GM12872 (cell line): ENCODE data around the gene FOXI1.

Source experiments
- TF ChIP-seq, protein P1 (sequence below): IDR thresholded peaks from 3 replicates; pipeline ENCODE4 v1.5.1; 2011; ENCODE audit warnings: low read depth, mild to moderate bottlenecking, low read length, moderate library complexity; ENCODE audit not compliant: insufficient read depth

FOXI1 gene

DNA sequence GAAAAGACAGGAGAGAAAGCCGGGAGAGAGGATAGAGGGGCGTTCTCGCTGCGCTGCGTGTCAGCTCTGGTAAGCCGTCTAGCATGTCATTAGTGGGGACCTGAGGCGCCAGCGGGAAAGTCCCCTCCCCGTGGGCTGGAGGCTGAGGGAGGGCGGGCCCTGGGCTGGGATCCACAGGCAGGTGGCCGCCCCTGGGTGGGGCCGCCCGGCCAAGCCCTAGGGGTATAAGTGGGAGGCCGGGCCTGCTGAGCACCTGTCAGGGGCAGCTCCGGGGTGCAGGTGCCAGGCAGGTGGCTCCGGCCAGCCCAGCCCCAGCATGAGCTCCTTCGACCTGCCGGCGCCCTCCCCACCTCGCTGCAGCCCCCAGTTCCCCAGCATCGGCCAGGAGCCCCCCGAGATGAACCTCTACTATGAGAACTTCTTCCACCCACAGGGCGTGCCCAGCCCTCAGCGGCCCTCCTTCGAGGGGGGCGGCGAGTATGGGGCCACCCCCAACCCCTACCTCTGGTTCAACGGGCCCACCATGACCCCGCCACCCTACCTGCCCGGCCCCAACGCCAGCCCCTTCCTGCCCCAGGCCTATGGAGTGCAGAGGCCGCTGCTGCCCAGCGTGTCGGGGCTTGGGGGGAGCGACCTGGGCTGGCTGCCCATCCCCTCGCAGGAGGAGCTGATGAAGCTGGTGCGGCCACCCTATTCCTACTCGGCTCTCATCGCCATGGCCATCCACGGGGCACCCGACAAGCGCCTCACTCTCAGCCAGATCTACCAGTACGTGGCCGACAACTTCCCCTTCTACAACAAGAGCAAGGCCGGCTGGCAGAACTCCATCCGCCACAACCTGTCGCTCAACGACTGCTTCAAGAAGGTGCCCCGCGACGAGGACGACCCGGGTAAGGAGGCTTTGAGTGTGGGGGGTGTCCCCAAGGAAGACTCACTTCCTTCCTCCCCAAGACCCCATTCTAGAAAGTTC is at the start of gene FOXI1:
FOXI1 (plus strand) TSS at position 256 of the 970 bp plus-strand sequence; CDS start at position 317, 61 bp downstream.
- TF ChIP-seq, protein P1, sequence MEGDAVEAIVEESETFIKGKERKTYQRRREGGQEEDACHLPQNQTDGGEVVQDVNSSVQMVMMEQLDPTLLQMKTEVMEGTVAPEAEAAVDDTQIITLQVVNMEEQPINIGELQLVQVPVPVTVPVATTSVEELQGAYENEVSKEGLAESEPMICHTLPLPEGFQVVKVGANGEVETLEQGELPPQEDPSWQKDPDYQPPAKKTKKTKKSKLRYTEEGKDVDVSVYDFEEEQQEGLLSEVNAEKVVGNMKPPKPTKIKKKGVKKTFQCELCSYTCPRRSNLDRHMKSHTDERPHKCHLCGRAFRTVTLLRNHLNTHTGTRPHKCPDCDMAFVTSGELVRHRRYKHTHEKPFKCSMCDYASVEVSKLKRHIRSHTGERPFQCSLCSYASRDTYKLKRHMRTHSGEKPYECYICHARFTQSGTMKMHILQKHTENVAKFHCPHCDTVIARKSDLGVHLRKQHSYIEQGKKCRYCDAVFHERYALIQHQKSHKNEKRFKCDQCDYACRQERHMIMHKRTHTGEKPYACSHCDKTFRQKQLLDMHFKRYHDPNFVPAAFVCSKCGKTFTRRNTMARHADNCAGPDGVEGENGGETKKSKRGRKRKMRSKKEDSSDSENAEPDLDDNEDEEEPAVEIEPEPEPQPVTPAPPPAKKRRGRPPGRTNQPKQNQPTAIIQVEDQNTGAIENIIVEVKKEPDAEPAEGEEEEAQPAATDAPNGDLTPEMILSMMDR = no peak

DNA sequence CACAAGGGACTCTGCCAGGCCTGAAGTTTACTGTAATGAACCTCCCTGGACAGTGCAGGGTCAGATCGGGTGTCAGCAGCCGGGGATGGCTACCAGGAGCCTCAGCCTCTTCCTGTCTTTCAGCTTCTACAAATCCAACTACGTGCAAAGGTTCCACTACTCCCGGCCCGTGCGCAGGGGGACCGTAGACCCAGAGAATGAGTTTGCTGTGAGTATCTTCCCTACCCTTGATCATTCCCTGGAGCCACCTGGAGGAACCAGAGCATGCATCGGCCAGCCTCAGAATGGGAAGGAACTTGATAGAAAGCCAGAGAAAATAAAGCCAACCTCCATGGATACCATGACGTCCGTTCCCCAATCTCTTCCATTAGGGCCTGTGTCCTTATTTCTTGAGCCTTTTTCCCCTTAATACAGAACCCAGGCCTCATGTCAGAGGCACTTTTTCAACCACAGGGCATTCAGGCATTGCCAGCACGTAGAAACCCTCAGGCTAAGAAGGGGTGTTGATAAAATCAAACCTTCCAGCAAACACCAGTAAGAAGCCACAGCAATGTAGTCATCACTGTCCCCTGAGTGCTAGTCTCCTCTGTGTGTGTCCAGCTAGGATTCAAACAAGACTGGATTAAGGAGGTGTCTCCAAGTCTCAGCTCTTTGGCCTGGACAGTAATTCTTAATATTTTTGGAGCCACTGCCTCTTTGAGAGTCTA is 49.0 kb upstream of the FOXI1 start:
- TF ChIP-seq, protein P1 = no peak

DNA sequence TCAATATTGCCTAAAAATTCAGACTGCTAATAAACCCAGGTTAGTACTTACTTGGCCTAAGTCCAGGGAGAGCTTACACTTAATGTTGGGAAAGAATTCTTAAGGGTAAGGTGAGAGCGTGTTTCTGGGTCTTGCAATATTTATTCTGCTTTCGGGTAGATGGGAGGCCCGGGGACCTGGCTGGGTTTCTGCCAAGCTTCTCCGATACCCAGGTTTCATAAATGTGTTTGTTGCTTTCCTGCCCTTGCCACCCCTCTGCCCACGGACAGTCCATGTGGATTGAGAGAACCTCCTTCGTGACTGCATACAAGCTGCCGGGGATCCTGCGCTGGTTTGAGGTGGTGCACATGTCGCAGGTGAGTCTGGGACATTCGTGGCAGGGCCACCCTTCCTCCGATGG is 48.4 kb upstream of the FOXI1 start:
- TF ChIP-seq, protein P1 = no peak

DNA sequence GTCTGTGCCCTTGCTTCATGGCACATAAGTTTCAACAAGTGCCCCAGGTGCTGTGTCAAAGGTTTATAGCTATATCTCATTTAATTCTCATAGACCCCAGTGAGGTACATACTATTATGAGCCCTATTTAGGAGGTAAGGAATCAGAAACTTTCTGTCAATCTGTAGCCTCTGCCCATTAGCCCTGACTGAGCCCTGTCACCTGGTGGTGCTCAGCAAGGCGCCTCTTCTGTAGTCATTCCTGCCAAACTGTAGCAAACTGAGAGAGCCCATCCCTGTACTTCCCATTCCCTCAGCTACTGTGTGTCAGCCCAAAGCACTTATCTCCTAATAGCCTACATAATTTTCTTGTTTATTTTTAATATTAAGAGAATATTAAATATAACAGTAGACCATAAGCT is 46.5 kb upstream of the FOXI1 start:
- TF ChIP-seq, protein P1 = no peak

DNA sequence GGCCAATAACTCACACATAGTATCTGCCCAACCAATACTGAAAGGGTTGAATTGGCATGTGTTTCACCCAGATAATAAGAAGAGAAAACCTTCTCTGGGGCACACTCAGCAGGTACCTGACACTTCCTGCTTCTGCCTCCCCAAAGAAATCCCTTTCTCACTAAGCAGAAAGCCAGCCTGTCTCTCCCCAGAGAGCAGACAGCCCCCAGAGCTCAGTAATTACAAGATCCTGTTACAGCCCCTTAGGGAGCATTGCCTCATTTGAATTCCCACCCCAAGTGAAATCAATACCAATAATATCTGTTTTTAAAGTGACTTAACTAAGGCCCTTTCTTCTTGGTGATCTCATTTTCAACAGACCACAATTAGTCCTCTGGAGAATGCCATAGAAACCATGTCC is 38.5 kb upstream of the FOXI1 start:
- TF ChIP-seq, protein P1 = no peak

DNA sequence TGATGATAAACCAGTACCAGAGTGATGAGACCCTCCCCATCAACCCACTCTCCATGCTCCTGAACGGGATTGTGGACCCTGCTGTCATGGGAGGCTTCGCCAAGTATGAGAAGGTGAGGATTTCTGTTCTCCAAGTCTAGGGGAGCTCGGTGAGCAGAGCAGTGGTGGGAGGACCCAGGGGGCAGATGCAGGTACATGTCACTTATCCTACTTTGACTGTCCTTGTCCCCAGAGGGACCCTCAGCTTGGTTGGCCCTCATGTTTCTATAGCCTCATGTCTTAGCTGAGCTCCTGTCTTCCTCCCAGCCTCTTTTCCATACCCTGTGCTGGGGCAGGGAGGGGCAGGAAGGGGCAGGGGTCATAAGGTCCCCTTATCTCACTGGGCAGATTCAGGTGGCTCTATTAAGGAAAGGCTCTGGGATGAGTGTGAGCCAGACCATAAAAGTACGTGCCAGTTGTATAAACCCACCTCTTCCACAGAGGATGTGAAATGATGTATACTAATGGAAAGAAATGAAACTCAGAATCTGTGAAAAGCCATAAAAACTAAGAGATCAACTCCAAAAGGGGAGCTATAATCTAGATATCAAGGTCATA is 38.0 kb upstream of the FOXI1 start:
- TF ChIP-seq, protein P1 = no peak

DNA sequence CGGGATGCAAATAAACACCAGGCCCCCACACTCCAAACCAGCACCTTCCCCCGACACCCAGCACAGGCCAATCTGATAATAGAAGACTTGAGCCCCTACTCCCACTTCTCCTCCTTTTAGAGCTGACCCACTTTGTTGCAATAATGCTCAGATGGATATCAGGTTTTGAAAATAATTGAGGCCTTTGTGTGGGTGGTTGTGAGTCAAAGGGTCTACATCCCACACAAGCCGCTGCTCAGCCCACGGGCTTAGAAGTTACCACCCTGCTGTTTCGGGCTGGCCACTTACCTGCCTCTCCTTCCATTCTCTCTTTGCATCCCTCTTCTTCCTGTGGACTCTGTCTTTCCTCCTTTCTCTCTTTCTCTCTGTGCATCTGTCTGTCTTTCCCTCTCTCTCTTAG is 36.2 kb upstream of the FOXI1 start:
- TF ChIP-seq, protein P1 = no peak
